GM23338 (cell line): Measurements from ENCODE around the gene BET1. TPM values are rescaled to one million over a fixed set of nuclear protein-coding genes. Genes with fewer than 3 reads are reported as not detected.

ENCODE experiments used
- ATAC-seq: fragments of 200-7000 bp; cut with Tn5 transposase; 3 replicates; pipeline ENCODE4 v1.9.1; 2020
- DNase-seq: peaks from one replicate; pipeline ENCODE4 v3.0.0-alpha.2; 2015; ENCODE audit warnings: low spot score
- H2AFZ ChIP-seq: fragments of 200-600 bp; sonication (generic); 2 replicates; pipeline ENCODE4 v1.8.0; 2016; ENCODE audit warnings: antibody characterized with exemption, mild to moderate bottlenecking, moderate library complexity
- H3F3A ChIP-seq: fragments of 200-600 bp; sonication (generic); replicated peaks from 2 replicates; pipeline ENCODE4 v1.8.0; 2017; ENCODE audit warnings: antibody characterized with exemption, mixed run types, low read depth
- H3K27ac ChIP-seq: fragments of 200-600 bp; sonication (generic); 2 replicates; pipeline ENCODE4 v1.6.1; 2016; ENCODE audit warnings: low read depth
- H3K27me3 ChIP-seq: fragments of 200-600 bp; sonication (generic); 2 replicates; pipeline ENCODE4 v1.8.0; 2016; ENCODE audit warnings: mild to moderate bottlenecking, mixed run types, moderate library complexity; ENCODE audit not compliant: insufficient read depth
- H3K36me3 ChIP-seq: fragments of 200-600 bp; sonication (generic); 2 replicates; pipeline ENCODE4 v1.8.0; 2016; ENCODE audit warnings: mild to moderate bottlenecking; ENCODE audit not compliant: insufficient read depth
- H3K4me1 ChIP-seq: fragments of 200-600 bp; sonication (generic); 2 replicates; pipeline ENCODE4 v1.8.0; 2016; ENCODE audit warnings: mild to moderate bottlenecking, moderate library complexity; ENCODE audit not compliant: insufficient read depth
- H3K4me2 ChIP-seq: fragments of 200-600 bp; sonication (generic); 2 replicates; pipeline ENCODE4 v1.7.1; 2017; ENCODE audit warnings: mixed run types
- H3K4me3 ChIP-seq: fragments of 200-600 bp; sonication (generic); 2 replicates; pipeline ENCODE4 v1.6.1; 2016; ENCODE audit warnings: mixed run types
- H3K79me2 ChIP-seq: fragments of 200-600 bp; sonication (generic); replicated peaks from 2 replicates; pipeline ENCODE4 v1.8.0; 2017; ENCODE audit warnings: mild to moderate bottlenecking; ENCODE audit not compliant: insufficient read depth
- H3K9me2 ChIP-seq: fragments of 200-600 bp; sonication (generic); 2 replicates; pipeline ENCODE4 v1.8.0; 2017; ENCODE audit not compliant: insufficient read depth
- H4K20me1 ChIP-seq: fragments of 200-600 bp; sonication (generic); replicated peaks from 2 replicates; pipeline ENCODE4 v1.8.0; 2017; ENCODE audit warnings: mild to moderate bottlenecking; ENCODE audit not compliant: insufficient read depth
- H3K27ac Mint-ChIP-seq: 2 replicates; pipeline ENCODE4 v1.8.0; 2020; ENCODE audit warnings: inconsistent platforms, mild to moderate bottlenecking, moderate library complexity, mixed read lengths
- H3K27me3 Mint-ChIP-seq: 3 replicates; pipeline ENCODE4 v1.8.0; 2022; ENCODE audit warnings: low read depth, mild to moderate bottlenecking, moderate library complexity, mixed read lengths, inconsistent platforms; ENCODE audit not compliant: insufficient read depth, poor library complexity
- H3K36me3 Mint-ChIP-seq: 3 replicates; pipeline ENCODE4 v1.8.0; 2021; ENCODE audit warnings: low read depth, mild to moderate bottlenecking, inconsistent platforms, moderate library complexity, mixed read lengths
- H3K4me1 Mint-ChIP-seq: 3 replicates; pipeline ENCODE4 v1.8.0; 2020; ENCODE audit warnings: mild to moderate bottlenecking, inconsistent platforms, mixed read lengths
- H3K4me3 Mint-ChIP-seq: 3 replicates; pipeline ENCODE4 v1.8.0; 2021; ENCODE audit warnings: moderate library complexity, mild to moderate bottlenecking, inconsistent platforms, mixed read lengths
- H3K9me3 Mint-ChIP-seq: 3 replicates; pipeline ENCODE4 v1.8.0; 2020; ENCODE audit warnings: moderate library complexity, mild to moderate bottlenecking, inconsistent platforms, mixed read lengths
- CREB1 ChIP-seq: fragments of 250-450 bp; sonication (Bioruptor Pico); IDR thresholded peaks from 2 replicates; pipeline ENCODE4 v1.5.0; 2020; ENCODE audit warnings: low read depth, mild to moderate bottlenecking, moderate library complexity
- EZH2 ChIP-seq: fragments of 200-600 bp; sonication (generic); IDR thresholded peaks from one replicate; pipeline ENCODE4 v1.8.0; 2017; ENCODE audit warnings: antibody characterized with exemption, mild to moderate bottlenecking, low read depth; ENCODE audit not compliant: unreplicated experiment
- EZH2phosphoT487 ChIP-seq: fragments of 200-600 bp; sonication (generic); IDR thresholded peaks from one replicate; pipeline ENCODE4 v1.8.1; 2018; ENCODE audit warnings: antibody characterized with exemption; ENCODE audit not compliant: unreplicated experiment
- JUNB ChIP-seq: IDR thresholded peaks from one replicate; pipeline ENCODE4 v1.6.1; 2016; ENCODE audit warnings: antibody characterized with exemption; ENCODE audit not compliant: unreplicated experiment
- NANOG ChIP-seq: IDR thresholded peaks from 2 replicates; pipeline ENCODE4 v1.6.1; 2016; ENCODE audit warnings: antibody characterized with exemption, borderline replicate concordance
- POLR2AphosphoS5 ChIP-seq: IDR thresholded peaks from 2 replicates; pipeline ENCODE4 v1.6.1; 2016; ENCODE audit warnings: antibody characterized with exemption, low read depth
- STAT1 ChIP-seq: IDR thresholded peaks from one replicate; pipeline ENCODE4 v1.6.1; 2016; ENCODE audit warnings: antibody characterized with exemption; ENCODE audit not compliant: unreplicated experiment
- ZNF114 ChIP-seq: fragments of 250-450 bp; sonication (Bioruptor Pico); IDR thresholded peaks from 2 replicates; pipeline ENCODE4 v1.5.0; 2020; ENCODE audit warnings: mild to moderate bottlenecking, moderate library complexity
- ZNF331 ChIP-seq: fragments of 250-450 bp; sonication (Bioruptor Pico); IDR thresholded peaks from 2 replicates; pipeline ENCODE4 v1.5.0; 2020; ENCODE audit warnings: low read depth, mild to moderate bottlenecking, moderate library complexity
- polyA plus RNA-seq: library from polyadenylated mRNA; unstranded; fragments of >200 nt; fragmentation: Nextera tagmentation; extraction: Ambion mirVana; gene quantifications from 2 replicates; pipeline ENCODE4 v1.2.1, GENCODE V29; 2016
- total RNA-seq: library from RNA; depleted of rRNA; stranded (reverse); fragments of >200 nt; shearing (Covaris generic); gene quantifications from 2 replicates; pipeline ENCODE4 v1.2.3, GENCODE V29; 2014
- TF ChIP-seq, protein P1 (sequence below), 2 experiments: fragments of 200-600 bp in 1 of 2; sonication (generic) in 1 of 2; conservative IDR thresholded peaks; 2 replicates each; pipeline versions ENCODE4 v1.5.1 to v1.6.1; 2016 to 2017; ENCODE audit warnings: antibody characterized with exemption in 2 of 2, low read depth in 2 of 2, mild to moderate bottlenecking in 2 of 2, moderate library complexity in 1 of 2
- TF ChIP-seq, protein P2 (sequence below): fragments of 250-450 bp; sonication (Bioruptor Pico); IDR thresholded peaks from 2 replicates; pipeline ENCODE4 v1.5.0; 2020; ENCODE audit warnings: mild to moderate bottlenecking, moderate library complexity
- TF ChIP-seq, protein P3 (sequence below): IDR thresholded peaks from one replicate; pipeline ENCODE4 v1.6.1; 2018; ENCODE audit warnings: antibody characterized with exemption; ENCODE audit not compliant: unreplicated experiment
- TF ChIP-seq, protein P4 (sequence below): IDR thresholded peaks from 2 replicates; pipeline ENCODE4 v1.6.1; 2016; ENCODE audit warnings: antibody characterized with exemption

BET1 gene
- total and polyA plus RNA-seq, 2 experiments from 2014 or later, result 42.2 to 69.2 TPM

DNA sequence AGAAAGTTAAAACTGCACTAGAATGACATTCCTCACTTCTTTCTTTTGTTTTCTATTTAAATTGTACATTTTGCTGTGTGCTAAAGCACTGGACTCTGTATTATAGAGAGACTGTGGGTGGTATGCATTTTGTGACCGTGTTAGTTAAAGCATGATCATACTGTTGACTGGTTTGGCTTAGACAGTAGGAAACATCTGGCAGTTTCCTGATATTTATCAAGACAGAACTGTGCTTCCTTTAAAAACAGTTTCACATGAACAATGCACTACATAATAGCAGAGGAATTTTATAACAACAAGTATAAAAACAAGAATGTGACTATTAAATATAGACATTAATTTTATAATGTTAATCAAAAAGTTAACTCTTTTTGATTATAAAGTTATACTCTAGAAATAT lies 59.5 kb downstream of the BET1 start:
- TF ChIP-seq NANOG (no peak), ZNF114 (CRISPR knock-in tag) (no peak), EZH2phosphoT487 (no peak), STAT1 (no peak), EZH2 (no peak), CREB1 (CRISPR knock-in tag) (no peak), JUNB (no peak), ZNF331 (CRISPR knock-in tag) (no peak), POLR2AphosphoS5 (no peak)
- TF ChIP-seq, protein P1, sequence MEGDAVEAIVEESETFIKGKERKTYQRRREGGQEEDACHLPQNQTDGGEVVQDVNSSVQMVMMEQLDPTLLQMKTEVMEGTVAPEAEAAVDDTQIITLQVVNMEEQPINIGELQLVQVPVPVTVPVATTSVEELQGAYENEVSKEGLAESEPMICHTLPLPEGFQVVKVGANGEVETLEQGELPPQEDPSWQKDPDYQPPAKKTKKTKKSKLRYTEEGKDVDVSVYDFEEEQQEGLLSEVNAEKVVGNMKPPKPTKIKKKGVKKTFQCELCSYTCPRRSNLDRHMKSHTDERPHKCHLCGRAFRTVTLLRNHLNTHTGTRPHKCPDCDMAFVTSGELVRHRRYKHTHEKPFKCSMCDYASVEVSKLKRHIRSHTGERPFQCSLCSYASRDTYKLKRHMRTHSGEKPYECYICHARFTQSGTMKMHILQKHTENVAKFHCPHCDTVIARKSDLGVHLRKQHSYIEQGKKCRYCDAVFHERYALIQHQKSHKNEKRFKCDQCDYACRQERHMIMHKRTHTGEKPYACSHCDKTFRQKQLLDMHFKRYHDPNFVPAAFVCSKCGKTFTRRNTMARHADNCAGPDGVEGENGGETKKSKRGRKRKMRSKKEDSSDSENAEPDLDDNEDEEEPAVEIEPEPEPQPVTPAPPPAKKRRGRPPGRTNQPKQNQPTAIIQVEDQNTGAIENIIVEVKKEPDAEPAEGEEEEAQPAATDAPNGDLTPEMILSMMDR (conservative IDR thresholded peaks at IDR 0.05; ENCODE audit: low read depth in 2 of 2), result no peak
- TF ChIP-seq, protein P2, sequence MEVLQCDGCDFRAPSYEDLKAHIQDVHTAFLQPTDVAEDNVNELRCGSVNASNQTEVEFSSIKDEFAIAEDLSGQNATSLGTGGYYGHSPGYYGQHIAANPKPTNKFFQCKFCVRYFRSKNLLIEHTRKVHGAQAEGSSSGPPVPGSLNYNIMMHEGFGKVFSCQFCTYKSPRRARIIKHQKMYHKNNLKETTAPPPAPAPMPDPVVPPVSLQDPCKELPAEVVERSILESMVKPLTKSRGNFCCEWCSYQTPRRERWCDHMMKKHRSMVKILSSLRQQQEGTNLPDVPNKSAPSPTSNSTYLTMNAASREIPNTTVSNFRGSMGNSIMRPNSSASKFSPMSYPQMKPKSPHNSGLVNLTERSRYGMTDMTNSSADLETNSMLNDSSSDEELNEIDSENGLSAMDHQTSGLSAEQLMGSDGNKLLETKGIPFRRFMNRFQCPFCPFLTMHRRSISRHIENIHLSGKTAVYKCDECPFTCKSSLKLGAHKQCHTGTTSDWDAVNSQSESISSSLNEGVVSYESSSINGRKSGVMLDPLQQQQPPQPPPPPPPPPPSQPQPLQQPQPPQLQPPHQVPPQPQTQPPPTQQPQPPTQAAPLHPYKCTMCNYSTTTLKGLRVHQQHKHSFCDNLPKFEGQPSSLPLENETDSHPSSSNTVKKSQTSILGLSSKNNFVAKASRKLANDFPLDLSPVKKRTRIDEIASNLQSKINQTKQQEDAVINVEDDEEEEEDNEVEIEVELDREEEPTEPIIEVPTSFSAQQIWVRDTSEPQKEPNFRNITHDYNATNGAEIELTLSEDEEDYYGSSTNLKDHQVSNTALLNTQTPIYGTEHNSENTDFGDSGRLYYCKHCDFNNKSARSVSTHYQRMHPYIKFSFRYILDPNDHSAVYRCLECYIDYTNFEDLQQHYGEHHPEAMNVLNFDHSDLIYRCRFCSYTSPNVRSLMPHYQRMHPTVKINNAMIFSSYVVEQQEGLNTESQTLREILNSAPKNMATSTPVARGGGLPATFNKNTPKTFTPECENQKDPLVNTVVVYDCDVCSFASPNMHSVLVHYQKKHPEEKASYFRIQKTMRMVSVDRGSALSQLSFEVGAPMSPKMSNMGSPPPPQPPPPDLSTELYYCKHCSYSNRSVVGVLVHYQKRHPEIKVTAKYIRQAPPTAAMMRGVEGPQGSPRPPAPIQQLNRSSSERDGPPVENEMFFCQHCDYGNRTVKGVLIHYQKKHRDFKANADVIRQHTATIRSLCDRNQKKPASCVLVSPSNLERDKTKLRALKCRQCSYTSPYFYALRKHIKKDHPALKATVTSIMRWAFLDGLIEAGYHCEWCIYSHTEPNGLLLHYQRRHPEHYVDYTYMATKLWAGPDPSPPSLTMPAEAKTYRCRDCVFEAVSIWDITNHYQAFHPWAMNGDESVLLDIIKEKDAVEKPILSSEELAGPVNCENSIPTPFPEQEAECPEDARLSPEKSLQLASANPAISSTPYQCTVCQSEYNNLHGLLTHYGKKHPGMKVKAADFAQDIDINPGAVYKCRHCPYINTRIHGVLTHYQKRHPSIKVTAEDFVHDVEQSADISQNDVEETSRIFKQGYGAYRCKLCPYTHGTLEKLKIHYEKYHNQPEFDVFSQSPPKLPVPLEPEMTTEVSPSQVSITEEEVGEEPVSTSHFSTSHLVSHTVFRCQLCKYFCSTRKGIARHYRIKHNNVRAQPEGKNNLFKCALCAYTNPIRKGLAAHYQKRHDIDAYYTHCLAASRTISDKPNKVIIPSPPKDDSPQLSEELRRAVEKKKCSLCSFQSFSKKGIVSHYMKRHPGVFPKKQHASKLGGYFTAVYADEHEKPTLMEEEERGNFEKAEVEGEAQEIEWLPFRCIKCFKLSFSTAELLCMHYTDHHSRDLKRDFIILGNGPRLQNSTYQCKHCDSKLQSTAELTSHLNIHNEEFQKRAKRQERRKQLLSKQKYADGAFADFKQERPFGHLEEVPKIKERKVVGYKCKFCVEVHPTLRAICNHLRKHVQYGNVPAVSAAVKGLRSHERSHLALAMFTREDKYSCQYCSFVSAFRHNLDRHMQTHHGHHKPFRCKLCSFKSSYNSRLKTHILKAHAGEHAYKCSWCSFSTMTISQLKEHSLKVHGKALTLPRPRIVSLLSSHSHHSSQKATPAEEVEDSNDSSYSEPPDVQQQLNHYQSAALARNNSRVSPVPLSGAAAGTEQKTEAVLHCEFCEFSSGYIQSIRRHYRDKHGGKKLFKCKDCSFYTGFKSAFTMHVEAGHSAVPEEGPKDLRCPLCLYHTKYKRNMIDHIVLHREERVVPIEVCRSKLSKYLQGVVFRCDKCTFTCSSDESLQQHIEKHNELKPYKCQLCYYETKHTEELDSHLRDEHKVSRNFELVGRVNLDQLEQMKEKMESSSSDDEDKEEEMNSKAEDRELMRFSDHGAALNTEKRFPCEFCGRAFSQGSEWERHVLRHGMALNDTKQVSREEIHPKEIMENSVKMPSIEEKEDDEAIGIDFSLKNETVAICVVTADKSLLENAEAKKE (CRISPR knock-in tag), result no peak
- TF ChIP-seq, protein P3, sequence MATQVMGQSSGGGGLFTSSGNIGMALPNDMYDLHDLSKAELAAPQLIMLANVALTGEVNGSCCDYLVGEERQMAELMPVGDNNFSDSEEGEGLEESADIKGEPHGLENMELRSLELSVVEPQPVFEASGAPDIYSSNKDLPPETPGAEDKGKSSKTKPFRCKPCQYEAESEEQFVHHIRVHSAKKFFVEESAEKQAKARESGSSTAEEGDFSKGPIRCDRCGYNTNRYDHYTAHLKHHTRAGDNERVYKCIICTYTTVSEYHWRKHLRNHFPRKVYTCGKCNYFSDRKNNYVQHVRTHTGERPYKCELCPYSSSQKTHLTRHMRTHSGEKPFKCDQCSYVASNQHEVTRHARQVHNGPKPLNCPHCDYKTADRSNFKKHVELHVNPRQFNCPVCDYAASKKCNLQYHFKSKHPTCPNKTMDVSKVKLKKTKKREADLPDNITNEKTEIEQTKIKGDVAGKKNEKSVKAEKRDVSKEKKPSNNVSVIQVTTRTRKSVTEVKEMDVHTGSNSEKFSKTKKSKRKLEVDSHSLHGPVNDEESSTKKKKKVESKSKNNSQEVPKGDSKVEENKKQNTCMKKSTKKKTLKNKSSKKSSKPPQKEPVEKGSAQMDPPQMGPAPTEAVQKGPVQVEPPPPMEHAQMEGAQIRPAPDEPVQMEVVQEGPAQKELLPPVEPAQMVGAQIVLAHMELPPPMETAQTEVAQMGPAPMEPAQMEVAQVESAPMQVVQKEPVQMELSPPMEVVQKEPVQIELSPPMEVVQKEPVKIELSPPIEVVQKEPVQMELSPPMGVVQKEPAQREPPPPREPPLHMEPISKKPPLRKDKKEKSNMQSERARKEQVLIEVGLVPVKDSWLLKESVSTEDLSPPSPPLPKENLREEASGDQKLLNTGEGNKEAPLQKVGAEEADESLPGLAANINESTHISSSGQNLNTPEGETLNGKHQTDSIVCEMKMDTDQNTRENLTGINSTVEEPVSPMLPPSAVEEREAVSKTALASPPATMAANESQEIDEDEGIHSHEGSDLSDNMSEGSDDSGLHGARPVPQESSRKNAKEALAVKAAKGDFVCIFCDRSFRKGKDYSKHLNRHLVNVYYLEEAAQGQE, result no peak
- TF ChIP-seq, protein P4, sequence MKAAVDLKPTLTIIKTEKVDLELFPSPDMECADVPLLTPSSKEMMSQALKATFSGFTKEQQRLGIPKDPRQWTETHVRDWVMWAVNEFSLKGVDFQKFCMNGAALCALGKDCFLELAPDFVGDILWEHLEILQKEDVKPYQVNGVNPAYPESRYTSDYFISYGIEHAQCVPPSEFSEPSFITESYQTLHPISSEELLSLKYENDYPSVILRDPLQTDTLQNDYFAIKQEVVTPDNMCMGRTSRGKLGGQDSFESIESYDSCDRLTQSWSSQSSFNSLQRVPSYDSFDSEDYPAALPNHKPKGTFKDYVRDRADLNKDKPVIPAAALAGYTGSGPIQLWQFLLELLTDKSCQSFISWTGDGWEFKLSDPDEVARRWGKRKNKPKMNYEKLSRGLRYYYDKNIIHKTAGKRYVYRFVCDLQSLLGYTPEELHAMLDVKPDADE, result no peak
- ATAC-seq (no peak), DNase-seq (no peak)
- H2AFZ ChIP-seq, result no peak overlapping the region
- Mint-ChIP-seq H3K27me3 (no peaks in the 10 kb centered on the region), H3K9me3 (no peaks in the 10 kb centered on the region), H3K4me1 (no peaks in the 10 kb centered on the region), H3K4me3 (no peak overlapping the region), H3K27ac (no peak overlapping the region), H3K36me3 (no peaks in the 10 kb centered on the region)
- no peaks in the 10 kb centered on the region for H3F3A ChIP-seq
- no peaks in the 10 kb centered on the region for H3K36me3 ChIP-seq
- H3K4me1 ChIP-seq, result peaks cover under 1% of the 10 kb centered on the region; the same call in 1 of the 2 replicates
- H3K4me2 ChIP-seq, result no peak overlapping the region
- no peak overlapping the region for H3K4me3 ChIP-seq
- H4K20me1 ChIP-seq, result no peaks in the 10 kb centered on the region
- no peaks in the 10 kb centered on the region for H3K79me2 ChIP-seq
- H3K27me3 ChIP-seq, result no peaks in the 10 kb centered on the region
- H3K9me2 ChIP-seq, result no peaks in the 10 kb centered on the region
- no peak overlapping the region for H3K27ac ChIP-seq
